Kidney capillary endothelial cell (primary cell): ENCODE data around the gene OTOA.
"Not testable (repeated sequence)": the region's sequence is repeated elsewhere in the genome, so short reads cannot be mapped to it uniquely, and the experiment has no call there.

ENCODE experiments used
- DNase-seq: peaks from one replicate; pipeline ENCODE4 v3.0.0-alpha.2; 2018; ENCODE audit warnings: low spot score

OTOA gene

GRCh38 chr16:21722771-21723455, 59.1 kb downstream of the OTOA start:
- DNase-seq = no peak

- DNase-seq = no peak
Measured at GRCh38 chr16:21723532-21723931, 59.8 kb downstream of the OTOA start.

DNA sequence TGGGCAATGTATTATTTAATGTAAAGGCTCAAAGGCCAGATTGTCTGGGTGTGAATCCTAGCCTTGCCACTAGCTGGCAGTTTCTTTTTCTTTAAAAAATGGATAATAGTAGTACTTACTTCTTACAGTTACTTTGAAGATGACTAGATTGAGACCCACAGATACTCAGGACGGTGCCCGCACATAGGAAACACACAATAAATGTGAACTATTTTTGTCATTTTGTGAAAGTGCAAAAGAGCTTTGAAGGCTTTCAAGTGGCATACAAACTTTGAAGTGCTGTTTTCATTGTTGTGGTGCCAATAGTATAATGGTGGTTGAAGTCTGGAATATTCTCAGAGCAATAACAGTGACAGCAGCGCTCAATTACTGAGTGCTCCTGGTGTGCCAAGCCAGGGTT, 63.6 kb downstream of the OTOA start:
- DNase-seq = no peak

- DNase-seq = not testable (repeated sequence)
Measured at GRCh38 chr16:21731233-21731632, 67.5 kb downstream of the OTOA start.

DNA sequence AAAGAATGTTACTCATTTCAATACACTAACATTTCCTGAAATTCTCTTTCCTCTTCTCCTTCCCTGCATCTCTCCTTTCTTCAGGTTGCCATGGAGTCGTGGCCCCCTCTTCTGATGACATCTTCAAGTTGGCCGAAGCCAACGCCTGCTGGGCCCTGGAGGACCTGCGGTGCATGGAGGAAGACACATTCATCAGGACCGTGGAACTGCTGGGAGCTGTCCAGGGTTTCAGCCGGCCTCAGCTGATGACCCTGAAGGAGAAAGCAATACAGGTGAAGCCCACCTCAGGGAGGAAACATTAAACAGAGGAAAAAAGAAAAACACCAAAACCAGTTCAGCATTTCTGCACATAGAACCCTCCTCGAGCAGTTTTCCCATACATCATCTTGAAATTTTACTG, 76.9 kb downstream of the OTOA start:
- DNase-seq = not testable (repeated sequence)

DNA sequence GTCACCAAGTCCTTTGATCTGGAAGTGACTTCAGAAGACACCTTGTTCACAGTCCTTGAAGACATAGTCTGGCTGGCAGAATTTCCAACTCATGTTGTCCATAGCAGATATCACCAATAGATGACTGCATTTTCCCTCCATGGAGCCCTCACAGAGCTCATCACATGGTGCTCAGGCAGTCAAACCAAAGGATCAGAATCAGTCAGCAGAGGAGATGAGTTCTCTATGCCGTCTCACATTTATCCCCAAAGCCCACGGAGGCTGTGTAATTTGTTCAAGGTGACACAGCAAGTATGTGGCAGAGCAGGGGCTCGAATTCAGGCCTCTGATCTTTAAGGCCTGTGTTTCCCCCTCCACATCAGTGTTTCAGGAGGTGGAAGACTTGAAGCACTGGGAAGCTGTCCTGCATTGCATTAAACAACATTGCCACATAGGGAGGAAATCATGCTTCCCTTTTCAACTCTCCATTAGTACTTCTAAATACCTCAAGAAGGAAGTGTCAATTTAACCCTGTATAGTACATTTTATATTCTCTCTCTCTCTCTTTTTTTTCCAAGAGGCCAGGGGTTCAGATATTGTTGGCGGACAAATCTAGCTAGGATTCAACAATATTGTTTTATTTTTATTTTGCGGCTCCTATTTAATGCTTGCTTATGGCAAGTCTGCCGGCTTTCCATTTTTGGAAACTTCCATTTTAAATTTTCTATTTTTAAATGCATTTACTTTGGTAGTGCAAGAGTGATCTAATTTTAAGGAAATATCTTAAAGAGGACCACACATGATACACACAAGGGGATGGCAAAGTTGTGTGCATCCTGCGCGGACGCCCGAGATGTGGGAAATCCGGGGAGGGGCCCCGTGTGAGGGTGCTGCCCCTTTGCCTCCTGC, 92.7 kb downstream of the OTOA start:
- not testable (repeated sequence) for DNase-seq

- DNase-seq = not testable (repeated sequence)
Measured at GRCh38 chr16:21757080-21757671, 93.4 kb downstream of the OTOA start.

- not testable (repeated sequence) for DNase-seq
Measured at GRCh38 chr16:21768280-21768679, 104.5 kb downstream of the OTOA start.

GRCh38 chr16:21768810-21769209, 105.0 kb downstream of the OTOA start:
- not testable (repeated sequence) for DNase-seq

DNA sequence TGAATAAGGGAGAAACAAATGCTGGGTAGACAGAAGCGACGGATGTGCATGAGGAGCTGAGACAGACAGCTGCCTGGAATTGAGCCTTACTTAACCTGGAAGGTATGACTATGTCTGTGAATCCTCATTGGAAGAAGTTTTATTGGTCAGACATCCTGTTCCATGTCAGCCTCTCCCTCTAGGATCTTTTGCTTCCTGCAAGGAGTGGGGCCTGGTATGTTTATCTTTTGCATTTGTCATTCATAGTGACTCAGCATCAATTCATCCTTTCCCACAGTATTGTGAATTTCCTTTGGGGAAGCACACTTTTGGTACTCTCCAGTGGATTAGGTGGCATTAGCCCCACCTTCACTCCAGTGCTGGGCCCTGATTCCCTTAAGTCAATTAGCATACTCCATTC, 105.5 kb downstream of the OTOA start:
- DNase-seq = peak; percentile 76

- DNase-seq = not testable (repeated sequence)
Measured at GRCh38 chr16:21770584-21770983, 106.8 kb downstream of the OTOA start.

DNA sequence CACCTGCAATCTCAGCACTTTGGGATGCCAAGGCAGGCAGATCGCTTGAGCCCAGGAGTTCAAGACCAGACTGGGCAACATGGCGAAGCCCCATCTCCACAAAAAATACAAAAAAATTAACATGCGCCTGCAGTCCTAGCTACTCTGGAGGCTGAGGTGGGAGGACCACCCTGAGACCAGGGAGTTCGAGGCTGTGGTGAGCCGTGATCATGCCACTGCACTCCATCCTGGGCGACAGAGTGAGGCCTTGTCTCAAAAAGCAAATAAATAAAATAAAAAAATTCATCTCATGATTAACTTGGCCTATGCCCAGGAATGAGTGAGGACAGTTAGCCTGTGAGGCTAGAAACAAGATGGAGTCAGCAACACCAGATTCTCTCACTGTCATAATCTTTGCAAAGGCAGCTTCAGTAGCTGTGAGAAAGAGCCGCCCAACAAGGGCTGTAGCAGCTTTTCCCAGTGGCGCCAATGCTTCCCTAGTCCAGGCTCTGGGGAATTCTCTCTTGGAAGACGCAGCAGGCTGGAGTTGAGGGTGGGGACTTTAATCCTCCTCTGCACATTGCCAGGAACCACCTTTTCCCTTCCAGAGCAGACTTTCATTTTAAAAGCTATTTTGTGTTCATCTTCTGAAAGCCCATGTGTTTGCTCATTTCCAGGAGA, 108.9 kb downstream of the OTOA start:
- not testable (repeated sequence) for DNase-seq

DNA sequence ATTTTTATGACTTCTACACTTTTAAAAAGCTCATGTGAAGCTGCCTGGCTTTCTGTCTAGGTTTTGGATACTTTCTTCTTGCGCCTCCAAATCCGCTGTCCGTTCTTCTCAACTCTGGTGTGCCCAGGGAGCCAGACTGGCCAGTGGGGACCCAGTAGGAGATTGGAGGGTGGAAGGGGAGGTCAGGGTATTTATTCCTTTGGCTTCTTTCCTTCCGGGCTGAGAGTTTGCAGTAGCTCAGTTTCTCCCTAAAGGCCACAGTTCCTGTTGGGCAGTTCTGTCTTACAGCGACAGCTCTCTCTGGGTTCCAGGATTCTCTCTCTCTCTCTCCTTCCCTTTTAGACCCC, 109.4 kb downstream of the OTOA start:
- DNase-seq = not testable (repeated sequence)

DNA sequence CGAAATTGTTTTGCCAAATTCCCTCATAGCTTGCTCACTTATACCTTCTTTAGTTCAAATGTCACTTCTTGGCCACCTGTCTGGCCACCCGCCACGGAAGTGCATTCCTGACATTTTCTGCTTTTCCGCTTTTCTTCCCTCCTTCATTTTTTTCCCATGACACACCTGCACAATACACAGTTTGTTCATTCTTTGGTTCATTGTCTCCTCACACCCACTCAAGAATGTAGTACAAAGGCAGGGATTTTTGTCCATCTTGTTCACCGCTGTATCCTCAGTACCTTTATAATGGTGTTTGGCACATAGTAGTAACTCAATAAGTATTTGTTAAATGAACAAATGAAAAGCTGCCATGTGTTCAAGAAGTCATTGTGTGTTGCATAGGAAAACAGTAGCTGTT, 116.8 kb downstream of the OTOA start:
- not testable (repeated sequence) for DNase-seq

DNA sequence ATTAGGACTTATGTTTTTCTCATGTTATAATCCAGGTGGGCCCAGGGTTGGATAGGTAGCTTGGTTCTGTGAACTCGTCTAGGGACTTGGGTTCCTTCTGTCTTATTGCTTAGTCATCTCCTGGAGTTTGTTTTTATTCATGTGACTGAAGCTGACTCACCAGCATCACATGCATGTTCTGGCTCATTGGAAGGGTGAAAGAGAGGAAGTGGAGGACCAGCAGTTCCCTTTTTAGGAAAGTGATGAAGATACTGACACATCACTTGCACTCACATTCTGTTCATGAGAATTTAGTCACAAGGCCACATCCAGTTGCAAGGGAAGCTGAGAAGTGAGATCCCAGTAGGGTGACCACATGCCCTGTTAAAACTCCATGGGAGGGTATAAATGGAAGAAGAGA, 126.7 kb downstream of the OTOA start:
- not testable (repeated sequence) for DNase-seq

DNA sequence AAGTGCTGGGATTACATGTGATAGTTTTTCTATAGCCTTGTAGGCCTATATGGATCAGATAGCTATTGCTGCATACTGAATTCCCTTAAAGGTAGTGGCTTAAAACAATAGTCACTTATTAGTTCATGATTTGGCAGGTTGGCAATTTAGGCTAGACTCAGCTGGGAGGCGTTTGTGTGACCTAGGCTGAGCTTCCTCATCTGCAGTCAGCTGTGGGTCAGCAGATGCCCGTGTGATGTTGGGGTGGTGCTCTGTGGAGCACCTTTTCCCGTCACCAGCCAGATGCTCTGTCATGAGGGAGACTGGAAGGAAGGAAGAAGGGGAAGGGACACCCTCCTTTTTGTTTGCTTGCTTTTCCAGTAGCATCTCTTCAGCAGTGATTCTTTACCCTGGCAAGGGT, 129.5 kb downstream of the OTOA start:
- DNase-seq = not testable (repeated sequence)

GRCh38 chr16:21798601-21799000, 134.8 kb downstream of the OTOA start:
- not testable (repeated sequence) for DNase-seq

- DNase-seq = peak; percentile 36
Measured at GRCh38 chr16:21801538-21802374, 138.0 kb downstream of the OTOA start.

DNA sequence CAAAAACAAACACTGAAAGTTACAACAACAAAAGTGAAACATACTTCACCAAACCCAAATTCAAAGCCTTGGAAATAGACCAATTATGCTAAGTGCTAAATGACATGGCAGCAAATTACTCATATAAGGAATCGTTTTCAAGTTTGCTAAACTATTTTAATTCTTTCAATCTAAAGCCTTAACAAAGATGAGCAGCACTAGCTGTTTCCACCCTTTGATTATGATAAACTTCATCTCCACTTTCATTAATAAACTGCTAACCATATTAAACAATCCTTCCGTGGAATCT, 138.6 kb downstream of the OTOA start:
- DNase-seq = not testable (repeated sequence)
